HepG2 (cell line): ENCODE data around the gene RDH16. TPM values are rescaled to one million over a fixed set of nuclear protein-coding genes. Genes with fewer than 3 reads are reported as not detected.

Source experiments
- CBX1 ChIP-seq: IDR thresholded peaks from one replicate; pipeline ENCODE4 v1.6.1; 2016; ENCODE audit warnings: antibody characterized with exemption, low read depth
- FLYWCH1 ChIP-seq: sonication (generic); formaldehyde crosslinking; IDR thresholded peaks from 2 replicates; pipeline ENCODE4 v1.8.1; 2023; ENCODE audit warnings: mild to moderate bottlenecking, missing genetic modification reagents
- GATAD2A ChIP-seq: IDR thresholded peaks from 2 replicates; pipeline ENCODE4 v1.6.1; 2016
- ISX ChIP-seq: sonication (generic); formaldehyde crosslinking; conservative IDR thresholded peaks from 2 replicates; pipeline ENCODE4 v1.5.0; 2020; ENCODE audit warnings: missing genetic modification reagents
- KLF15 ChIP-seq: sonication (generic); formaldehyde crosslinking; IDR thresholded peaks from 2 replicates; pipeline ENCODE4 v1.8.1; 2023; ENCODE audit warnings: borderline replicate concordance, mild to moderate bottlenecking, inconsistent platforms, missing genetic modification reagents, mixed read lengths
- MEF2D ChIP-seq: sonication (generic); formaldehyde crosslinking; IDR thresholded peaks from 2 replicates; pipeline ENCODE4 v1.5.1; 2020; ENCODE audit warnings: mild to moderate bottlenecking, missing genetic modification reagents
- MTA3 ChIP-seq: sonication (generic); formaldehyde crosslinking; IDR thresholded peaks from 2 replicates; pipeline ENCODE4 v1.4.0; 2020; ENCODE audit warnings: missing genetic modification reagents
- MXI1 ChIP-seq: IDR thresholded peaks from 3 replicates; pipeline ENCODE4 v1.6.1; 2012; ENCODE audit warnings: low read depth, low read length, inconsistent platforms, borderline replicate concordance
- RORA ChIP-seq: sonication (generic); formaldehyde crosslinking; IDR thresholded peaks from 2 replicates; pipeline ENCODE4 v1.5.0; 2020; ENCODE audit warnings: mild to moderate bottlenecking, missing genetic modification reagents, moderate library complexity
- SETDB1 ChIP-seq: sonication (generic); formaldehyde crosslinking; IDR thresholded peaks from 2 replicates; pipeline ENCODE4 v1.5.1; 2020; ENCODE audit warnings: missing genetic modification reagents, mild to moderate bottlenecking, borderline replicate concordance
- SP1 ChIP-seq, 2 experiments: fragments of 450-650 bp in 1 of 2; sonication (generic) in 1 of 2; formaldehyde crosslinking in 1 of 2; IDR thresholded peaks; 2 replicates each; pipeline versions ENCODE4 v1.4.0 to v1.6.1; 2016 to 2020; ENCODE audit warnings: missing genetic modification reagents in 1 of 2
- TCF7 ChIP-seq: sonication (generic); IDR thresholded peaks from 2 replicates; pipeline ENCODE4 v1.6.1; 2016; ENCODE audit warnings: antibody characterized with exemption, low read depth
- THYN1 ChIP-seq: sonication (generic); formaldehyde crosslinking; IDR thresholded peaks from 2 replicates; pipeline ENCODE4 v1.8.1; 2023; ENCODE audit warnings: low read depth, mild to moderate bottlenecking, moderate library complexity, missing genetic modification reagents, borderline replicate concordance
- U2AF2 ChIP-seq: fragments of 200-400 bp; formaldehyde crosslinking; IDR thresholded peaks from 2 replicates; pipeline ENCODE4 v1.6.1; 2017; ENCODE audit warnings: low read depth, mild to moderate bottlenecking, low read length
- ZFP1 ChIP-seq: IDR thresholded peaks from 2 replicates; pipeline ENCODE4 v1.6.1; 2016
- ZFYVE20 ChIP-seq: sonication (generic); formaldehyde crosslinking; IDR thresholded peaks from 2 replicates; pipeline ENCODE4 v1.8.0; 2023; ENCODE audit warnings: low read depth, mild to moderate bottlenecking, moderate library complexity, missing genetic modification reagents, borderline replicate concordance
- ZMYM2 ChIP-seq: sonication (generic); formaldehyde crosslinking; IDR thresholded peaks from 2 replicates; pipeline ENCODE4 v1.8.0; 2022; ENCODE audit warnings: mild to moderate bottlenecking, missing genetic modification reagents
- ZNF256 ChIP-seq: sonication (generic); formaldehyde crosslinking; conservative IDR thresholded peaks from 2 replicates; pipeline ENCODE4 v1.4.0; 2020; ENCODE audit warnings: missing genetic modification reagents
- ZNF260 ChIP-seq: sonication (generic); formaldehyde crosslinking; IDR thresholded peaks from 2 replicates; pipeline ENCODE4 v1.4.0; 2020; ENCODE audit warnings: missing genetic modification reagents, low read depth, mild to moderate bottlenecking, borderline replicate concordance
- ZNF317 ChIP-seq: sonication (generic); formaldehyde crosslinking; IDR thresholded peaks from 2 replicates; pipeline ENCODE4 v1.5.0; 2020; ENCODE audit warnings: mild to moderate bottlenecking, missing genetic modification reagents
- ZNF333 ChIP-seq: sonication (generic); formaldehyde crosslinking; IDR thresholded peaks from 2 replicates; pipeline ENCODE4 v1.4.0; 2020; ENCODE audit warnings: mild to moderate bottlenecking, missing genetic modification reagents, borderline replicate concordance
- ZNF569 ChIP-seq: sonication (generic); formaldehyde crosslinking; IDR thresholded peaks from 2 replicates; pipeline ENCODE4 v1.5.0; 2020; ENCODE audit warnings: mild to moderate bottlenecking, missing genetic modification reagents, moderate library complexity, borderline replicate concordance
- polyA plus RNA-seq, 8 experiments: library from polyadenylated mRNA; depleted of rRNA in 3 of 8; stranded (reverse) in 7 of 8; unstranded in 1 of 8; fragments of >200 nt; fragmentation: Illumina TruSeq in 4 of 8; extraction: Trizol in 4 of 8; gene quantifications; 2 replicates each; pipeline versions ENCODE4 v1.2.1 to v1.2.3, GENCODE V29; 2011 to 2016; ENCODE audit warnings: low read depth in 4 of 8, missing spikeins in 1 of 8, mixed read lengths in 1 of 8; ENCODE audit not compliant: insufficient read depth in 1 of 8
- total RNA-seq, 5 experiments: library from RNA; depleted of rRNA; stranded (reverse); fragments of >200 nt; fragmentation: Illumina TruSeq; extraction: Trizol; gene quantifications; 2 replicates each; pipeline ENCODE4 v1.2.3, GENCODE V29; 2016; ENCODE audit warnings: low read depth in 1 of 5
- TF ChIP-seq, protein P1 (sequence below): sonication (generic); formaldehyde crosslinking; IDR thresholded peaks from 2 replicates; pipeline ENCODE4 v1.8.1; 2022; ENCODE audit warnings: mild to moderate bottlenecking, missing genetic modification reagents
- TF ChIP-seq, protein P2 (sequence below): sonication (generic); formaldehyde crosslinking; IDR thresholded peaks from 2 replicates; pipeline ENCODE4 v1.8.0; 2022; ENCODE audit warnings: mild to moderate bottlenecking, missing genetic modification reagents
- TF ChIP-seq, protein P3 (sequence below): sonication (generic); formaldehyde crosslinking; IDR thresholded peaks from 2 replicates; pipeline ENCODE4 v1.5.0; 2020; ENCODE audit warnings: missing genetic modification reagents
- TF ChIP-seq, protein P4 (sequence below): sonication (generic); formaldehyde crosslinking; IDR thresholded peaks from 2 replicates; pipeline ENCODE4 v1.9.0; 2021; ENCODE audit warnings: missing genetic modification reagents, mild to moderate bottlenecking, borderline replicate concordance
- TF ChIP-seq, protein P5 (sequence below): sonication (generic); formaldehyde crosslinking; IDR thresholded peaks from 2 replicates; pipeline ENCODE4 v1.5.1; 2020; ENCODE audit warnings: mild to moderate bottlenecking, missing genetic modification reagents, moderate library complexity

RDH16 gene
- total and polyA plus RNA-seq, 2 of the 13 experiments (the other 11 are each of a cell fraction or from before 2014, with no cell fraction given): 0.05 to 0.13 TPM

DNA sequence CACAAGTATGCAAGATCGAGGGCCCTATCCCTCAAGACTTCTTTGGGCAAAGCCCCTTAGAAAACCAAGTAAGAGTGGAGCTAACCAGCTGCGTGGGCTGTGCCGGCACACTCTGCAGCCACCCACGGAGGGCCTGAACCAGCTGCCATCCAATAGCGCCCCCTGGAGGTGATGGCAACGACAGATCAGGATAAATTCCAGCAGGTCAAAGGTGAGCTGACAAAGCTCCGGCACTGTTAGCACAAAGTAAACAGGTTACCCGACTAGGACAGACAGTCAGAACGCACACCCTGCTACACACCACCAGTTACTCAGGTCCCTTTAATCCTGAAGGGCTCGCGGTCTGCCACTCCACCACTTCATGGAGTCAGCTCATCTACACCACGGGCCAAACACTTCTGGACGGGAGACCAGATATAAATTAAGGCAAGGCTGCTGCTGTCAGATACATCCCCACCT, 44.1 kb upstream of the RDH16 start (continued):
- TF ChIP-seq, protein P1, sequence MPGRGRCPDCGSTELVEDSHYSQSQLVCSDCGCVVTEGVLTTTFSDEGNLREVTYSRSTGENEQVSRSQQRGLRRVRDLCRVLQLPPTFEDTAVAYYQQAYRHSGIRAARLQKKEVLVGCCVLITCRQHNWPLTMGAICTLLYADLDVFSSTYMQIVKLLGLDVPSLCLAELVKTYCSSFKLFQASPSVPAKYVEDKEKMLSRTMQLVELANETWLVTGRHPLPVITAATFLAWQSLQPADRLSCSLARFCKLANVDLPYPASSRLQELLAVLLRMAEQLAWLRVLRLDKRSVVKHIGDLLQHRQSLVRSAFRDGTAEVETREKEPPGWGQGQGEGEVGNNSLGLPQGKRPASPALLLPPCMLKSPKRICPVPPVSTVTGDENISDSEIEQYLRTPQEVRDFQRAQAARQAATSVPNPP (CRISPR knock-in tag): no peak
- TF ChIP-seq TCF7 (no peak), ZMYM2 (CRISPR knock-in tag) (no peak), KLF15 (CRISPR knock-in tag) (no peak), ZFYVE20 (CRISPR knock-in tag) (no peak), ZNF317 (CRISPR knock-in tag) (no peak), CBX1 (no peak), RORA (no peak), ZNF260 (CRISPR knock-in tag) (no peak), U2AF2 (no peak), SP1 (IDR thresholded peaks at IDR 0.05) (no peak), SP1 (CRISPR knock-in tag; IDR thresholded peaks at IDR 0.05) (0 out of 2 replicates have a peak, but pooled peaks have one; percentile 25), GATAD2A (CRISPR knock-in tag) (peak; percentile 75), MEF2D (CRISPR knock-in tag) (peak; percentile 48; the same call in 1 of the 2 replicates), MTA3 (CRISPR knock-in tag) (no peak), ZFP1 (CRISPR knock-in tag) (no peak), ZNF333 (CRISPR knock-in tag) (no peak), MXI1 (peak; percentile 51; the same call in 2 of the 3 replicates), SETDB1 (CRISPR knock-in tag) (no peak), THYN1 (no peak), ZNF569 (CRISPR knock-in tag) (no peak), ZNF256 (CRISPR knock-in tag) (no peak), ISX (CRISPR knock-in tag) (no peak), FLYWCH1 (CRISPR knock-in tag) (no peak)
- TF ChIP-seq, protein P2, sequence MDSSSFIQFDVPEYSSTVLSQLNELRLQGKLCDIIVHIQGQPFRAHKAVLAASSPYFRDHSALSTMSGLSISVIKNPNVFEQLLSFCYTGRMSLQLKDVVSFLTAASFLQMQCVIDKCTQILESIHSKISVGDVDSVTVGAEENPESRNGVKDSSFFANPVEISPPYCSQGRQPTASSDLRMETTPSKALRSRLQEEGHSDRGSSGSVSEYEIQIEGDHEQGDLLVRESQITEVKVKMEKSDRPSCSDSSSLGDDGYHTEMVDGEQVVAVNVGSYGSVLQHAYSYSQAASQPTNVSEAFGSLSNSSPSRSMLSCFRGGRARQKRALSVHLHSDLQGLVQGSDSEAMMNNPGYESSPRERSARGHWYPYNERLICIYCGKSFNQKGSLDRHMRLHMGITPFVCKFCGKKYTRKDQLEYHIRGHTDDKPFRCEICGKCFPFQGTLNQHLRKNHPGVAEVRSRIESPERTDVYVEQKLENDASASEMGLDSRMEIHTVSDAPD (CRISPR knock-in tag): 0 out of 2 replicates have a peak, but pooled peaks have one; percentile 57
- TF ChIP-seq, protein P3, sequence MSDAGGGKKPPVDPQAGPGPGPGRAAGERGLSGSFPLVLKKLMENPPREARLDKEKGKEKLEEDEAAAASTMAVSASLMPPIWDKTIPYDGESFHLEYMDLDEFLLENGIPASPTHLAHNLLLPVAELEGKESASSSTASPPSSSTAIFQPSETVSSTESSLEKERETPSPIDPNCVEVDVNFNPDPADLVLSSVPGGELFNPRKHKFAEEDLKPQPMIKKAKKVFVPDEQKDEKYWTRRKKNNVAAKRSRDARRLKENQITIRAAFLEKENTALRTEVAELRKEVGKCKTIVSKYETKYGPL (CRISPR knock-in tag): no peak
- TF ChIP-seq, protein P4, sequence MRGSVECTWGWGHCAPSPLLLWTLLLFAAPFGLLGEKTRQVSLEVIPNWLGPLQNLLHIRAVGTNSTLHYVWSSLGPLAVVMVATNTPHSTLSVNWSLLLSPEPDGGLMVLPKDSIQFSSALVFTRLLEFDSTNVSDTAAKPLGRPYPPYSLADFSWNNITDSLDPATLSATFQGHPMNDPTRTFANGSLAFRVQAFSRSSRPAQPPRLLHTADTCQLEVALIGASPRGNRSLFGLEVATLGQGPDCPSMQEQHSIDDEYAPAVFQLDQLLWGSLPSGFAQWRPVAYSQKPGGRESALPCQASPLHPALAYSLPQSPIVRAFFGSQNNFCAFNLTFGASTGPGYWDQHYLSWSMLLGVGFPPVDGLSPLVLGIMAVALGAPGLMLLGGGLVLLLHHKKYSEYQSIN (CRISPR knock-in tag): no peak
- TF ChIP-seq, protein P5, sequence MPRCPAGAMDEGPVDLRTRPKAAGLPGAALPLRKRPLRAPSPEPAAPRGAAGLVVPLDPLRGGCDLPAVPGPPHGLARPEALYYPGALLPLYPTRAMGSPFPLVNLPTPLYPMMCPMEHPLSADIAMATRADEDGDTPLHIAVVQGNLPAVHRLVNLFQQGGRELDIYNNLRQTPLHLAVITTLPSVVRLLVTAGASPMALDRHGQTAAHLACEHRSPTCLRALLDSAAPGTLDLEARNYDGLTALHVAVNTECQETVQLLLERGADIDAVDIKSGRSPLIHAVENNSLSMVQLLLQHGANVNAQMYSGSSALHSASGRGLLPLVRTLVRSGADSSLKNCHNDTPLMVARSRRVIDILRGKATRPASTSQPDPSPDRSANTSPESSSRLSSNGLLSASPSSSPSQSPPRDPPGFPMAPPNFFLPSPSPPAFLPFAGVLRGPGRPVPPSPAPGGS (CRISPR knock-in tag): 0 out of 2 replicates have a peak, but pooled peaks have one; percentile 72
